Stimulated activated CD4-positive, alpha-beta T cell treated with anti-CD3 and anti-CD28 coated beads, Interleukin-2, amount 100 ng/mL, for 48 hours (primary cell): ENCODE measurements around the gene GEMIN5.
"Not testable (repeated sequence)": the region's sequence is repeated elsewhere in the genome, so short reads cannot be mapped to it uniquely, and the experiment has no call there.

Experiments used
- DNase-seq, 2 donors: peaks; one replicate each; pipeline ENCODE4 v3.0.0-alpha.2; 2020

GEMIN5 gene, protein sequence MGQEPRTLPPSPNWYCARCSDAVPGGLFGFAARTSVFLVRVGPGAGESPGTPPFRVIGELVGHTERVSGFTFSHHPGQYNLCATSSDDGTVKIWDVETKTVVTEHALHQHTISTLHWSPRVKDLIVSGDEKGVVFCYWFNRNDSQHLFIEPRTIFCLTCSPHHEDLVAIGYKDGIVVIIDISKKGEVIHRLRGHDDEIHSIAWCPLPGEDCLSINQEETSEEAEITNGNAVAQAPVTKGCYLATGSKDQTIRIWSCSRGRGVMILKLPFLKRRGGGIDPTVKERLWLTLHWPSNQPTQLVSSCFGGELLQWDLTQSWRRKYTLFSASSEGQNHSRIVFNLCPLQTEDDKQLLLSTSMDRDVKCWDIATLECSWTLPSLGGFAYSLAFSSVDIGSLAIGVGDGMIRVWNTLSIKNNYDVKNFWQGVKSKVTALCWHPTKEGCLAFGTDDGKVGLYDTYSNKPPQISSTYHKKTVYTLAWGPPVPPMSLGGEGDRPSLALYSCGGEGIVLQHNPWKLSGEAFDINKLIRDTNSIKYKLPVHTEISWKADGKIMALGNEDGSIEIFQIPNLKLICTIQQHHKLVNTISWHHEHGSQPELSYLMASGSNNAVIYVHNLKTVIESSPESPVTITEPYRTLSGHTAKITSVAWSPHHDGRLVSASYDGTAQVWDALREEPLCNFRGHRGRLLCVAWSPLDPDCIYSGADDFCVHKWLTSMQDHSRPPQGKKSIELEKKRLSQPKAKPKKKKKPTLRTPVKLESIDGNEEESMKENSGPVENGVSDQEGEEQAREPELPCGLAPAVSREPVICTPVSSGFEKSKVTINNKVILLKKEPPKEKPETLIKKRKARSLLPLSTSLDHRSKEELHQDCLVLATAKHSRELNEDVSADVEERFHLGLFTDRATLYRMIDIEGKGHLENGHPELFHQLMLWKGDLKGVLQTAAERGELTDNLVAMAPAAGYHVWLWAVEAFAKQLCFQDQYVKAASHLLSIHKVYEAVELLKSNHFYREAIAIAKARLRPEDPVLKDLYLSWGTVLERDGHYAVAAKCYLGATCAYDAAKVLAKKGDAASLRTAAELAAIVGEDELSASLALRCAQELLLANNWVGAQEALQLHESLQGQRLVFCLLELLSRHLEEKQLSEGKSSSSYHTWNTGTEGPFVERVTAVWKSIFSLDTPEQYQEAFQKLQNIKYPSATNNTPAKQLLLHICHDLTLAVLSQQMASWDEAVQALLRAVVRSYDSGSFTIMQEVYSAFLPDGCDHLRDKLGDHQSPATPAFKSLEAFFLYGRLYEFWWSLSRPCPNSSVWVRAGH (N-terminal part only)

GRCh38 chr5:154937718-154938466 lies at the start of gene GEMIN5:
Gene GEMIN5 (minus strand): TSS chr5:154938211. CDS start chr5:154938133, 78 bp downstream.
- DNase-seq: peak; percentile 76 to 85

- no peak for DNase-seq
Observed at GRCh38 chr5:154986151-154986550, 48.1 kb upstream of the GEMIN5 start.

- no peak for DNase-seq
Observed at GRCh38 chr5:154984946-154985516, 47.0 kb upstream of the GEMIN5 start.

- not testable (repeated sequence) for DNase-seq
Observed at GRCh38 chr5:154978294-154978693, 40.3 kb upstream of the GEMIN5 start.

GRCh38 chr5:154977409-154977808 lies 39.4 kb upstream of the GEMIN5 start:
- DNase-seq: no peak

DNA sequence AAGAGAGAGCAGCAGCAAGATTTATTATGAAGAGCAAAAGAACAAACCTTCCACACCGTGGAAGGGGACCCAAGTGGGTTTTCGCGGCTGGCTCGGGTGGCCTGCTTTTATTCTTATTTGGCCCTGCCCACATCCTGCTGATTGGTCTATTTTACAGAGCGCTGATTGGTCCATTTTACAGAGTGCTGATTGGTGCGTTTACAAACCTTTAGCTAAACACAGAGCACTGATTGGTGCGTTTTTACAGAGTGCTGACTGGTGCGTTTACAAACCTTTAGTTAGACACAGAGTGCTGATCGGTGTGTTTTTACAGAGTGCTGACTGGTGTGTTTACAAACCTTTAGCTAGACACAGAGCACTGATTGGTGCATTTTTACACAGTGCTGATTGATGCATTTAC lies 38.1 kb upstream of the GEMIN5 start:
- DNase-seq: not testable (repeated sequence)

- peak in 1 of 2 donors; percentile 1 for DNase-seq
Observed at GRCh38 chr5:154972476-154973080, 34.6 kb upstream of the GEMIN5 start.

DNA sequence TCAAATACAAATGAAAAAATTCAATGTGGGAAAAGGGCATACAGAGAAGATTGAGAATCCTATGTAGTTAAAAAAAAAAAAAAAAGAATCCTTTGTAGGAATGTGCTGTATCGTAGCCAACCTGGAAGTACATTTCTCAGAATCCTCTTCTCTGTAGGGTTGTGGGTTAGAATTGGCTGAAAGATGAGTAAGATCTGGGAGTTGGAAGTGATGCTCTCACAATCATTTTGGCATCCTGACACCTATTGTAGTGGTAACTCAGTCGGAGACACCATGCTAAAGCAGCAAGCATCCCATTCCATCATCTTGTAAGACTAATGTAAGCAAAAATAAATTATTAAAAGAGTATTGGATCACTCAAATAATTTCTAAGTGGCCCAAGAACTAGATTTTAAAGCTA lies 33.5 kb upstream of the GEMIN5 start:
- DNase-seq: no peak

DNA sequence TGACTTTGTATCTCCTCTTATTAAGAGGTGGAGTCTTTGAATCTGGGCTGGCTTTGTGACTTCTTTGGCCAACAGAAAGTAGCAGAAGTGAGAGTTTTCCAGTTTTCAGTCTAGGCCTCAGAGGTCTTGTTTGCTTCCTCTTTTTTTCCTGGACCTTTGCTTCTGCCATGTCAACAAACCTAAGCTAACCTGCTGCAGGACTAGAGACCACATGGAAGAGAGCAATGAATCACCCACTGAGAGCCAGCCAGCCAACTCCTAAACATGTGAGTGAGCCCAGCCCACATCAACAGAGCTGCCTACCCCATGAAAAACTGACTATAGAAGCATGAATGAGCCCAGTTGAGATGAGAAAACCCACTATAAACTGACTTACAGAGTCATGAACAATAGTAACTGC lies 32.7 kb upstream of the GEMIN5 start:
- DNase-seq: no peak

- no peak for DNase-seq
Observed at GRCh38 chr5:154968953-154969352, 30.9 kb upstream of the GEMIN5 start.

DNA sequence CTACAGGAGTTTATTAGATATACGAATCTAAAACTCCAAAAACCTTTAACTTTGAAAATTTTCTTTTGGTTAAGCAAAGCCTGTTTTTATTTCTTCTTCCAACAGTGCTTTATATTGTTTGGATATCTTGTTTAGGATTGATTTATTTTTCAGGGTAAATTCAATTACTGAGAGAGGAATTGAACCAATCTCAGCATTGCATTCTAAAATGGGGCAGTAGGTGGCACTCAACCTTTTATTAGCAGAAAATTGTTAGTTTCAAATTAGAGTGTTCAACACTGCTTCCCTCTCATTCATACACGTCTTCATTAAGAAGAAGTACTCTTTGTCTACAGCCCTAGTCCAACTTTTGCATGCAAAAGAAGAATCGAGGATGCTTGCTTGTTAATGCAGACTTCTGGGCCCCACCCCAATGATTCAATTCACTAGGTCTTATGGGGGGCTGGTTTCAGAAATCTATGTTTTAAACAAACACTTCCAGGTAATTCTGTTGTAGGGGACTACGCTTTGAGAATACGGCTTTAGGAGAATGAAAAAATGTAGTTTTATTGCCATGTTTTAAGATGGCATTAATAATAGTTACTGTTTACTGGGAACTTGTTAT lies 29.5 kb upstream of the GEMIN5 start:
- no peak for DNase-seq

- DNase-seq: no peak
Observed at GRCh38 chr5:154966874-154967273, 28.9 kb upstream of the GEMIN5 start.

DNA sequence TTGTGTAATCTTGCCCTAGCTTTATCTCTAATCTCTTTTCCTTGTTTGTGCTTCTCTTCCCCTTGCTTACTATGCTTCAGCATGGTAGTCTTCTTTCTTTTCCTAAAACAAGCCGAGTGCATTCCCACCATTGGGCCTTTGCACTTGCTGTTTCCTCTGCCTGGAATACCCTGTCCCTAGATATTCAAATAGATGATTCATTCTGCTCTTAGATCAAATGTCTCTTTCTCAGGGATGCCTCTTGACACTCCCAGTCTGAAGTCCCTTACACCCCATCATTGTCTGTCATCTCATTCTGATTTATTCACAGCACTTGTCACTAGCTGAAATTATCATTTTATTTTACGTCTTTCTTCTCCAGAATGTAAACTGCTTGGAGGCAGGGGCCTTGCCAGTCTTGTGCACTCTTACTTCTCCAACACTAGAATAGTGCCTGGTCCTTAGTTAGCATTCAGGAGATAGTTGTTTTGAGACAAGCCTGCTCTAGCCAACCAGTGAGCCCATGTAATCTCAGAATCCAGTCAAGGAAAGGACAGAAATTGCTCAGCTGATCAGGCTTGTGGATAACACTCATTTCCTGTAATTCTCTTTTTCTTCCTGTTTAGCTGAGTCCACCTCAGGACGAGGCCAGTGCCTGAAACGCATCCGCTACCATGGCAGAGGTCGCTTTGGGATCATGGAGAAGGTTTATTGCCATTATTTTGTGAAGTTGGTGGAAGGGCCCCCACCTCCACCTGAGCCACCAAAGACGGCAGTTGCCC lies 28.2 kb upstream of the GEMIN5 start:
- no peak for DNase-seq

- no peak for DNase-seq
Observed at GRCh38 chr5:154962494-154962893, 24.5 kb upstream of the GEMIN5 start.

GRCh38 chr5:154956712-154957111 lies 18.7 kb upstream of the GEMIN5 start:
- DNase-seq: no peak

GRCh38 chr5:154949781-154950180 lies 11.8 kb upstream of the GEMIN5 start:
- no peak for DNase-seq

- no peak for DNase-seq
Observed at GRCh38 chr5:154948313-154948712, 10.3 kb upstream of the GEMIN5 start.

DNA sequence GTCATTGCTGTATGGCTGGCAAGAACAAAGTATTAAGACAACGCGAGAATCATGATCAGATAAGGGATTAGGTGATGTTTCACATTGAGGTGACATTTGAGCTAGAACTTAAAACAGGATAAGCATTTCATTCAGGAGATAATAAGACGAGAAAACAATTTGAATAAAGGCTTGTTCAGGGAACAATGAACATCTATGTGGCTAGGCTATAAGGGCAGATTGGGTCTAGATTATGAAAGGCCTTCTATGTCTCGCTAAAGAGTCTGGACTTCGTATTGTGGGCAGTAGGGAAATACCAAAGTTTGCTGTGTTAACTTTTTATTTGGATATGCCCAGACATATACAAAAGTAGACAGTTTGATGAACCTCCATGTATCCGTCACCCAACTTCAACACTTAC lies 9.8 kb upstream of the GEMIN5 start:
- no peak for DNase-seq

DNA sequence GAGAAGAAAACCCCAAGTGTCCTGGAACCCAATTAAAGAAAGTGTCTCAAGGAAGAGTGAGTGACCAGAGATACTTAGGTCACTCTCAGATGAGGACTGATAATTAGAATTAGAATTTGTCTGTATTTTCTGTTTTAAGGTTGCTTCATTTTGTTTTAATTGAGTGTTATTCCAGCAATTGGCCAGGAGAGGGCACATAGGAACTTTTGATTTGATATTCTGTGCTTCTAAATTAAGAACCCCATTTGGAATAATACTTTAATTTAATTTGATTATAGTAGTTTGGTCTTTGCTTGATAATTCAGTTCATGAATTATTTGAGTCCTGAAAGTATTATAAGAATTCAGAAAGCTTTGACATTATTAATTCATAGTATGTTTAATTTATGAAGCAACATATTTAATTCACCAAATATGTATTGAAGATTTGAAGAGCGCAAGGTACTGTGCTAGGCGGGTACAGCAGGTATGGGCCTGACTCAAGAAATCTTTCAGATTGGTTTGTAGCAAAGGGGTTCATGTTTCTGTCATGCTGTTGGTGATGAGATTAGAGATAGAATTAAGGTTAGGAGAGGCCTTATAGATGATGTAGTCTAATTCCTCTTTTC lies 7.8 kb upstream of the GEMIN5 start:
- no peak for DNase-seq

DNA sequence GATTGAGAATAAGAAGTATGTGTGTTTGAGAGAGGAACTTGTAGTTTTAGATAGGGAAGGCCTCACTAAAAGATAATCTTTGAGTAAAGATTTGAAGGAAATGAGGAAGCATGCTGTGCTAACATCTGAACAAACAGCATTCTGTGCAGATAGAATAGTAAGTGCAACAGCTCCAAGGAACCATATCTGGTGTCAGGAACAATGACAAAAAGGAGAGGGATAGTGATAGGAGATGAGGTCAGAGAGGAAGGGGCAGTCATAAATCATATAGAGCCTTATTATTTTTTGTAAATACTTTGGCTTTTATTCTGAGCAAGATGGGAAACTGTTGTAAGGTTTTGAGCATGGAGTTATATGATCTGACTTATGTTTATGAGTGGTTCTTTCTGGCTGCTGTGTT lies 6.7 kb upstream of the GEMIN5 start:
- DNase-seq: no peak
